ENCODE data around the gene BIRC2. TPM values are rescaled to one million over a fixed set of nuclear protein-coding genes. Genes with fewer than 3 reads are reported as not detected.

BIRC2 gene
- total and polyA plus RNA-seq, 4 donors, result 16.7 to 99.9 (median 28.9) TPM

DNA sequence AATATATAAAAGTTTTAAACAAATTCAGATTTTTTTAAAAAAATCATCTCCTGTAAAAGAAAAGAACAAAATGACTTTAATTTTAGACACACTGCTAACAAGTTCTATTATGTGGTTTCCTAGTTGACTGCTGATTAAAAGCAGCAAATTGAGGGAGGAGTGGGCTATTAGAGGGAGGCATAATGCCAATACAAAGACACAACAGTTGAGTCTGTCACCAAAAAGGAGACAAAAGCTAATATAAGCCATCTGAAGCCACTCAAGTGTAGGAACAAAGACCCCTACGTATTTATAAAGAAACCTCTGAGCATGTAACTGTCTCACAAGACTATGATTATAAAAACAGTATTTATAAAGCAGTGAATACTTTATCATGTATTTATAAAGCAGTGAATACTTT lies 76.9 kb downstream of the BIRC2 start:
- Histone ChIP-seq H3K27ac (ENCODE audit: low read depth in 1 of 2, low read length in 1 of 2) (no peak overlapping the region), H3K9me3 (ENCODE audit: control insufficient read depth in 4 of 4, insufficient read depth in 3 of 4, low read length in 3 of 4) (no peaks in the 10 kb centered on the region), H3K36me3 (ENCODE audit: control insufficient read depth in 4 of 4, insufficient read depth in 4 of 4, low read length in 4 of 4) (peaks cover 0 to 4% (median 0%) of the 10 kb centered on the region in 4 donors), H3K9ac (ENCODE audit: insufficient read depth in 1 of 2, low read length in 2 of 2) (no peak overlapping the region), H3K4me1 (ENCODE audit: control insufficient read depth in 5 of 5, insufficient read depth in 5 of 5, low read length in 5 of 5) (peaks cover 0 to 7% (median 3%) of the 10 kb centered on the region in 5 donors), H3K4me3 (no peak overlapping the region), H3K27me3 (ENCODE audit: control insufficient read depth in 3 of 3, insufficient read depth in 3 of 3, low read length in 2 of 3) (no peaks in the 10 kb centered on the region)
- no peak for ATAC-seq (ENCODE audit: insufficient read depth, low FRiP score)
- 97% methylated on average over 1 of the region's 1 CpG for WGBS, 2 donors
- no peak for DNase-seq
- TF ChIP-seq, protein P1, sequence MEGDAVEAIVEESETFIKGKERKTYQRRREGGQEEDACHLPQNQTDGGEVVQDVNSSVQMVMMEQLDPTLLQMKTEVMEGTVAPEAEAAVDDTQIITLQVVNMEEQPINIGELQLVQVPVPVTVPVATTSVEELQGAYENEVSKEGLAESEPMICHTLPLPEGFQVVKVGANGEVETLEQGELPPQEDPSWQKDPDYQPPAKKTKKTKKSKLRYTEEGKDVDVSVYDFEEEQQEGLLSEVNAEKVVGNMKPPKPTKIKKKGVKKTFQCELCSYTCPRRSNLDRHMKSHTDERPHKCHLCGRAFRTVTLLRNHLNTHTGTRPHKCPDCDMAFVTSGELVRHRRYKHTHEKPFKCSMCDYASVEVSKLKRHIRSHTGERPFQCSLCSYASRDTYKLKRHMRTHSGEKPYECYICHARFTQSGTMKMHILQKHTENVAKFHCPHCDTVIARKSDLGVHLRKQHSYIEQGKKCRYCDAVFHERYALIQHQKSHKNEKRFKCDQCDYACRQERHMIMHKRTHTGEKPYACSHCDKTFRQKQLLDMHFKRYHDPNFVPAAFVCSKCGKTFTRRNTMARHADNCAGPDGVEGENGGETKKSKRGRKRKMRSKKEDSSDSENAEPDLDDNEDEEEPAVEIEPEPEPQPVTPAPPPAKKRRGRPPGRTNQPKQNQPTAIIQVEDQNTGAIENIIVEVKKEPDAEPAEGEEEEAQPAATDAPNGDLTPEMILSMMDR (IDR thresholded peaks at IDR 0.05; ENCODE audit: control extremely low read depth, extremely low read depth), result no peak

- Histone ChIP-seq H3K27me3 (ENCODE audit: control insufficient read depth in 3 of 3, insufficient read depth in 3 of 3, low read length in 2 of 3) (no peaks in the 10 kb centered on the region), H3K36me3 (ENCODE audit: control insufficient read depth in 4 of 4, insufficient read depth in 4 of 4, low read length in 4 of 4) (peaks cover 0 to 1% (median 0%) of the 10 kb centered on the region in 4 donors), H3K27ac (ENCODE audit: low read depth in 1 of 2, low read length in 1 of 2) (no peak overlapping the region), H3K9me3 (ENCODE audit: control insufficient read depth in 4 of 4, insufficient read depth in 3 of 4, low read length in 3 of 4) (no peaks in the 10 kb centered on the region), H3K9ac (ENCODE audit: insufficient read depth in 1 of 2, low read length in 2 of 2) (peak overlapping the region in 1 of 2 donors; percentile 20), H3K4me3 (no peak overlapping the region), H3K4me1 (ENCODE audit: control insufficient read depth in 5 of 5, insufficient read depth in 5 of 5, low read length in 5 of 5) (peaks cover 0 to 13% (median 4%) of the 10 kb centered on the region in 5 donors)
- TF ChIP-seq, protein P1 (IDR thresholded peaks at IDR 0.05; ENCODE audit: control extremely low read depth, extremely low read depth), result no peak
- no peak for ATAC-seq (ENCODE audit: insufficient read depth, low FRiP score)
- 67 to 71% methylated on average over 2 of the region's 2 CpGs for WGBS, 2 donors
- no peak for DNase-seq
These were observed 79.0 kb downstream of the BIRC2 start for GRCh38 chr11:102426000-102426399.

GRCh38 chr11:102426570-102426969 lies 79.6 kb downstream of the BIRC2 start:
- Histone ChIP-seq H3K36me3 (ENCODE audit: control insufficient read depth in 4 of 4, insufficient read depth in 4 of 4, low read length in 4 of 4) (peaks cover 0 to 2% (median under 1%) of the 10 kb centered on the region in 4 donors), H3K9me3 (ENCODE audit: control insufficient read depth in 4 of 4, insufficient read depth in 3 of 4, low read length in 3 of 4) (no peaks in the 10 kb centered on the region), H3K9ac (ENCODE audit: insufficient read depth in 1 of 2, low read length in 2 of 2) (no peak overlapping the region), H3K27ac (ENCODE audit: low read depth in 1 of 2, low read length in 1 of 2) (no peak overlapping the region), H3K4me1 (ENCODE audit: control insufficient read depth in 5 of 5, insufficient read depth in 5 of 5, low read length in 5 of 5) (peaks cover 0 to 13% (median 4%) of the 10 kb centered on the region in 5 donors), H3K27me3 (ENCODE audit: control insufficient read depth in 3 of 3, insufficient read depth in 3 of 3, low read length in 2 of 3) (no peaks in the 10 kb centered on the region), H3K4me3 (no peak overlapping the region)
- no peak for ATAC-seq (ENCODE audit: insufficient read depth, low FRiP score)
- TF ChIP-seq, protein P1 (IDR thresholded peaks at IDR 0.05; ENCODE audit: control extremely low read depth, extremely low read depth), result no peak
- DNase-seq, result no peak

DNA sequence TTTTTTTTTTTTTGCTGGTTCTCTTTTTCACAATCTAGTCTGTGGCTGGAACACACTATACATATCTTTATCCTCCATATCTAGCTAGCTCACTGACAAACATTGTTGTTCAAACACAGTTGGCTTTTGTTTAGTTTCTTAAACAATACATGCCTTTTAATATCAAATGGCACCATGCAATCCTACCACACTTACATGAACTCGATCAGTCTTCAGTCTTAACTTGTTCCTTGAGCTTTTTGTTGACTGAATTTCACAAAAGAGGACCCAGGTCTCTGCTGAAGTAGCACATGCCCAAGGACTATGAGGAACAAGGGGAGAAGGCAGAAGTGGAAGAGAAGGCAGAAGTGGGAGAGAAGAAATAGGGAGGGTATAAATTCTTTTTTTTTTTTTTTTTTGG lies 80.1 kb downstream of the BIRC2 start:
- DNase-seq, result peak in 1 of 3 donors; percentile 26
- Histone ChIP-seq H3K9ac (ENCODE audit: insufficient read depth in 1 of 2, low read length in 2 of 2) (no peak overlapping the region), H3K27me3 (ENCODE audit: control insufficient read depth in 3 of 3, insufficient read depth in 3 of 3, low read length in 2 of 3) (no peaks in the 10 kb centered on the region), H3K36me3 (ENCODE audit: control insufficient read depth in 4 of 4, insufficient read depth in 4 of 4, low read length in 4 of 4) (peaks cover 0 to 2% (median under 1%) of the 10 kb centered on the region in 4 donors), H3K9me3 (ENCODE audit: control insufficient read depth in 4 of 4, insufficient read depth in 3 of 4, low read length in 3 of 4) (no peaks in the 10 kb centered on the region), H3K27ac (ENCODE audit: low read depth in 1 of 2, low read length in 1 of 2) (no peak overlapping the region), H3K4me1 (ENCODE audit: control insufficient read depth in 5 of 5, insufficient read depth in 5 of 5, low read length in 5 of 5) (peaks cover 0 to 13% (median 4%) of the 10 kb centered on the region in 5 donors), H3K4me3 (no peak overlapping the region)
- TF ChIP-seq, protein P1 (IDR thresholded peaks at IDR 0.05; ENCODE audit: control extremely low read depth, extremely low read depth), result no peak
- peak; percentile 32 for ATAC-seq (ENCODE audit: insufficient read depth, low FRiP score)
- WGBS, 2 donors, result 0% methylated on average over 1 of the region's 1 CpG

All from lung (tissue), 12 donors.